IMR-90 (cell line): ENCODE data around the gene CENPP. TPM values are rescaled to one million over a fixed set of nuclear protein-coding genes. Genes with fewer than 3 reads are reported as not detected.
A peak's percentile ranks its signal among the peaks of the same experiment; 100 is the strongest.

Experiments used
- ATAC-seq: fragments of 200-7000 bp; cut with Tn5 transposase; 2 replicates; pipeline ENCODE4 v1.9.1; 2020; ENCODE audit warnings: low read depth, mild to moderate bottlenecking, moderate library complexity
- BruUV-seq: library from RNA; stranded (reverse); fragments of 400-500 nt; replicated peaks from 2 replicates; lab custom pipeline; 2021; lab: Mats Ljungman, UMichigan
- CTCF ChIA-PET: fragments of 300-600 bp; formaldehyde crosslinking; extraction: SDS; loops from one replicate; lab custom pipeline; 2021; ENCODE audit warnings: antibody characterized with exemption; lab: Yijun Ruan, JAX
- POLR2A ChIA-PET: fragments of 300-600 bp; sonication (Branson Sonifier 250); formaldehyde crosslinking; loops from one replicate; lab custom pipeline; 2022; ENCODE audit warnings: antibody characterized with exemption; ENCODE audit not compliant: unreplicated experiment; lab: Charles Lee
- DNase-seq: peaks from one replicate; pipeline ENCODE4 v3.0.0; 2013
- H2AFZ ChIP-seq: replicated peaks from 2 replicates; pipeline ENCODE3; 2013; ENCODE audit warnings: low read length, mild to moderate bottlenecking; ENCODE audit not compliant: poor library complexity
- H2AK5ac ChIP-seq: 2 replicates; pipeline ENCODE4 v1.6.1; 2013; ENCODE audit warnings: low read depth, low read length, inconsistent platforms
- H2AK9ac ChIP-seq: replicated peaks from 2 replicates; pipeline ENCODE3; 2013; ENCODE audit warnings: mild to moderate bottlenecking, low read depth, low read length, moderate library complexity; ENCODE audit not compliant: poor library complexity
- H2BK120ac ChIP-seq: 2 replicates; pipeline ENCODE4 v1.6.1; 2013; ENCODE audit warnings: low read depth, low read length, inconsistent platforms
- H2BK15ac ChIP-seq: 3 replicates; pipeline ENCODE4 v1.6.1; 2013; ENCODE audit warnings: low read depth, low read length, inconsistent platforms
- H2BK20ac ChIP-seq: 2 replicates; pipeline ENCODE4 v1.6.1; 2013; ENCODE audit warnings: low read depth, mild to moderate bottlenecking, inconsistent platforms, low read length, moderate library complexity
- H2BK5ac ChIP-seq: 2 replicates; pipeline ENCODE4 v1.6.1; 2013; ENCODE audit warnings: mild to moderate bottlenecking, low read depth, low read length, inconsistent platforms; ENCODE audit not compliant: poor library complexity, severe bottlenecking
- H3K14ac ChIP-seq: replicated peaks from 2 replicates; pipeline ENCODE4 v1.6.1; 2013; ENCODE audit warnings: low read depth, low read length, inconsistent platforms
- H3K18ac ChIP-seq: 2 replicates; pipeline ENCODE4 v1.6.1; 2013; ENCODE audit warnings: low read depth, low read length, control low read depth
- H3K23ac ChIP-seq: 2 replicates; pipeline ENCODE4 v1.6.1; 2013; ENCODE audit warnings: low read depth, low read length, inconsistent platforms
- H3K27ac ChIP-seq: 2 replicates; pipeline ENCODE4 v1.5.1; 2013; ENCODE audit warnings: mild to moderate bottlenecking, control low read depth, low read length; ENCODE audit not compliant: insufficient read depth
- H3K27me3 ChIP-seq: 2 replicates; pipeline ENCODE4 v1.6.1; 2013; ENCODE audit warnings: low read length; ENCODE audit not compliant: control insufficient read depth, insufficient read depth
- H3K36me3 ChIP-seq: 2 replicates; pipeline ENCODE4 v1.6.1; 2013; ENCODE audit warnings: low read length, mixed read lengths; ENCODE audit not compliant: control insufficient read depth, insufficient read depth
- H3K4ac ChIP-seq: 2 replicates; pipeline ENCODE4 v1.6.1; 2013; ENCODE audit warnings: low read depth, low read length, inconsistent platforms
- H3K4me1 ChIP-seq: 2 replicates; pipeline ENCODE4 v1.6.1; 2013; ENCODE audit warnings: low read length, mixed read lengths; ENCODE audit not compliant: control insufficient read depth, insufficient read depth
- H3K4me2 ChIP-seq: 2 replicates; pipeline ENCODE4 v1.6.1; 2013; ENCODE audit warnings: low read depth, mild to moderate bottlenecking, control low read depth, low read length, moderate library complexity
- H3K4me3 ChIP-seq: 2 replicates; pipeline ENCODE4 v1.5.1; 2013; ENCODE audit warnings: low read depth, mild to moderate bottlenecking, control low read depth, low read length, moderate library complexity; ENCODE audit not compliant: insufficient read depth
- H3K56ac ChIP-seq: 2 replicates; pipeline ENCODE4 v1.6.1; 2013; ENCODE audit warnings: low read length, inconsistent platforms; ENCODE audit not compliant: insufficient read depth; ENCODE audit errors: extremely low read depth
- H3K79me1 ChIP-seq, 2 experiments: 2 replicates each; pipeline ENCODE4 v1.6.1; 2013; ENCODE audit warnings: low read length in 2 of 2, inconsistent platforms in 1 of 2, low read depth in 1 of 2
- H3K9ac ChIP-seq: 2 replicates; pipeline ENCODE4 v1.6.1; 2013; ENCODE audit warnings: low read depth, low read length, control low read depth
- H3K9me1 ChIP-seq: 2 replicates; pipeline ENCODE4 v1.6.1; 2013; ENCODE audit warnings: low read length, inconsistent platforms; ENCODE audit not compliant: insufficient read depth
- H3K9me3 ChIP-seq: 2 replicates; pipeline ENCODE4 v1.6.1; 2013; ENCODE audit warnings: low read length; ENCODE audit not compliant: control insufficient read depth, insufficient read depth
- H4K20me1 ChIP-seq: 2 replicates; pipeline ENCODE4 v1.6.1; 2013; ENCODE audit warnings: low read length, inconsistent platforms; ENCODE audit not compliant: insufficient read depth
- H4K5ac ChIP-seq: 2 replicates; pipeline ENCODE4 v1.6.1; 2013; ENCODE audit warnings: mild to moderate bottlenecking, low read depth, low read length, control low read depth
- H4K8ac ChIP-seq, 2 experiments: 2 replicates each; pipeline ENCODE4 v1.6.1; 2013; ENCODE audit warnings: low read depth in 2 of 2, low read length in 2 of 2, control low read depth in 1 of 2, inconsistent platforms in 1 of 2
- H4K91ac ChIP-seq: 2 replicates; pipeline ENCODE4 v1.6.1; 2013; ENCODE audit warnings: low read depth, low read length, inconsistent platforms; ENCODE audit not compliant: insufficient read depth
- FOS ChIP-seq: fragments of 150-350 bp; IDR thresholded peaks from 2 replicates; pipeline ENCODE4 v1.6.1; 2016; ENCODE audit warnings: low read depth, low read length
- WGBS, 2 experiments: methylation state at CpG; one replicate each; pipeline versions ENCODE4 v1.1.5 to v1.1.7; 2013; ENCODE audit warnings: missing lambda C conversion rate in 2 of 2; ENCODE audit not compliant: insufficient read length in 1 of 2; ENCODE audit errors: extremely low coverage in 2 of 2; 5-methylcytosine and 5-hydroxymethylcytosine counted together
- dilution Hi-C: fragments of 300-500 bp; cut with HindIII; formaldehyde crosslinking; loops from one replicate; pipeline ENCODE4 v1.14.3; 2018; ENCODE audit warnings: low sequenced_read_pairs; ENCODE audit not compliant: unreplicated experiment
- in situ Hi-C: fragments of 300-500 bp; cut with MboI; formaldehyde crosslinking; loops from 3 replicates; pipeline ENCODE4 v1.14.3; 2019; ENCODE audit warnings: low sequenced_read_pairs, inconsistent platforms, mixed read lengths
- intact Hi-C: fragments of 100-400 bp; cut with micrococcal nuclease; formaldehyde crosslinking; loops from 2 replicates; pipeline ENCODE4 v1.10.0; 2022
- polyA plus RNA-seq, 3 experiments: library from polyadenylated mRNA; depleted of rRNA; stranded (reverse); fragments of >200 nt; gene quantifications; 2 replicates each; pipeline ENCODE4 v1.2.3, GENCODE V29; 2012; ENCODE audit warnings: low replicate concordance in 1 of 3
- total RNA-seq: library from RNA; depleted of rRNA; stranded (reverse); fragments of >200 nt; gene quantifications from 2 replicates; pipeline ENCODE4 v1.2.3, GENCODE V29; 2012
- TF ChIP-seq, protein P1 (sequence below): conservative IDR thresholded peaks from 2 replicates; pipeline ENCODE4 v1.5.1; 2012; ENCODE audit warnings: mild to moderate bottlenecking, low read depth, low read length, improper control_type of control experiment

The CENPP gene
- total and polyA plus RNA-seq, 2 of the 4 experiments (the other 2 are of a cell fraction), result 1.4 to 2.0 TPM

DNA sequence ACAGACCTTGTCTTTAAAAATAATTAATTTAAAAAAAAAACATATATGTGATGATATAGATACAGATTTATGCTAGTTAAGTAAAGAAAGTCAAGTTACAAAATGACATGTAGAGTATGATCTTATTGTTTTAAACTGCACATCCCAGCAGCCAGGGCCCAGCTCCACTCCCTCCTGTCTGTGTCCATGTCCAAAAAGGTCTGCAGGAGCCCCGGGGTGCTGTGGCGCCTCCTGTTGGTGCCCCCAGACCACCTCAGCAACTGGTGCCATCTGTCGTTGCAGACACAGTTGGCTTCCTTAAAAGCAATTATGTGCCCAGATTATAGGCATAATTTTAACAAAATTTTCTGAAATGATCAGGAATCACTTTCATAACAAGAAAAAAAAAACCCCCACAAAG lies 310.9 kb downstream of the CENPP start:
- no peak for TF ChIP-seq FOS
- TF ChIP-seq, protein P1, sequence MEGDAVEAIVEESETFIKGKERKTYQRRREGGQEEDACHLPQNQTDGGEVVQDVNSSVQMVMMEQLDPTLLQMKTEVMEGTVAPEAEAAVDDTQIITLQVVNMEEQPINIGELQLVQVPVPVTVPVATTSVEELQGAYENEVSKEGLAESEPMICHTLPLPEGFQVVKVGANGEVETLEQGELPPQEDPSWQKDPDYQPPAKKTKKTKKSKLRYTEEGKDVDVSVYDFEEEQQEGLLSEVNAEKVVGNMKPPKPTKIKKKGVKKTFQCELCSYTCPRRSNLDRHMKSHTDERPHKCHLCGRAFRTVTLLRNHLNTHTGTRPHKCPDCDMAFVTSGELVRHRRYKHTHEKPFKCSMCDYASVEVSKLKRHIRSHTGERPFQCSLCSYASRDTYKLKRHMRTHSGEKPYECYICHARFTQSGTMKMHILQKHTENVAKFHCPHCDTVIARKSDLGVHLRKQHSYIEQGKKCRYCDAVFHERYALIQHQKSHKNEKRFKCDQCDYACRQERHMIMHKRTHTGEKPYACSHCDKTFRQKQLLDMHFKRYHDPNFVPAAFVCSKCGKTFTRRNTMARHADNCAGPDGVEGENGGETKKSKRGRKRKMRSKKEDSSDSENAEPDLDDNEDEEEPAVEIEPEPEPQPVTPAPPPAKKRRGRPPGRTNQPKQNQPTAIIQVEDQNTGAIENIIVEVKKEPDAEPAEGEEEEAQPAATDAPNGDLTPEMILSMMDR, result 0 out of 2 replicates have a peak, but pooled peaks have one; percentile 2
- no peaks in the 10 kb centered on the region for H3K9me1 ChIP-seq
- no peaks in the 10 kb centered on the region for H3K4me1 ChIP-seq
- BruUV-seq, result no TSS peak
- H3K9me3 ChIP-seq, result no peaks in the 10 kb centered on the region
- no peaks in the 10 kb centered on the region for H3K27me3 ChIP-seq
- H4K20me1 ChIP-seq, result no peaks in the 10 kb centered on the region
- dilution Hi-C loops, result no loop called here
- H3K27ac ChIP-seq, result no peak overlapping the region
- no peak overlapping the region for H2BK5ac ChIP-seq
- no peak for DNase-seq
- no peak overlapping the region for H3K9ac ChIP-seq
- H3K14ac ChIP-seq, result no peak overlapping the region
- no peak overlapping the region for H2AK5ac ChIP-seq
- POLR2A ChIA-PET, result no interaction called here
- no peak overlapping the region for H4K5ac ChIP-seq
- H4K8ac ChIP-seq, result no peak overlapping the region
- H2BK15ac ChIP-seq, result no peak overlapping the region
- WGBS, 2 experiments, result no CpG with 5 or more reads among the region's 3 CpGs
- H3K4me3 ChIP-seq, result no peak overlapping the region
- no peak overlapping the region for H2AK9ac ChIP-seq
- no peak overlapping the region for H2BK20ac ChIP-seq
- H3K4me2 ChIP-seq, result no peak overlapping the region
- intact Hi-C loops, result no loop called here
- no peak overlapping the region for H2BK120ac ChIP-seq
- no peak overlapping the region for H3K23ac ChIP-seq
- ATAC-seq, result no peak
- CTCF ChIA-PET, result no interaction called here
- H2AFZ ChIP-seq, result no peak overlapping the region
- H4K91ac ChIP-seq, result no peak overlapping the region
- H3K56ac ChIP-seq, result no peak overlapping the region
- H3K79me1 ChIP-seq, result peaks cover 3 to 6% of the 10 kb centered on the region in 2 experiments; a peak in 1 of 4 replicates
- no peak overlapping the region for H3K18ac ChIP-seq
- in situ Hi-C loops, result loop anchor here (5.0 to 10.0 kb wide), 3 partner anchors 202 to 502 kb away; partner anchors contain the start of genes CENPP and NOL8
- H3K36me3 ChIP-seq, result peaks cover 66% of the 10 kb centered on the region
- no peak overlapping the region for H3K4ac ChIP-seq
